Neural cell (in vitro differentiated cells): ENCODE data around the gene HDGFL3. TPM values are rescaled to one million over a fixed set of nuclear protein-coding genes. Genes with fewer than 3 reads are reported as not detected.

Source experiments
- H2AFZ ChIP-seq: fragments of 200-600, 300-800 bp; sonication (generic), shearing (Covaris generic); 2 replicates; pipeline ENCODE4 v1.6.0; 2014; ENCODE audit warnings: low read depth, mild to moderate bottlenecking, antibody characterized with exemption, low read length, moderate library complexity
- H3F3A ChIP-seq: fragments of 200-600 bp; shearing (Covaris generic); 2 replicates; pipeline ENCODE4 v1.6.1; 2016; ENCODE audit warnings: mild to moderate bottlenecking, moderate library complexity, mixed read lengths, antibody characterized with exemption, low read length; ENCODE audit not compliant: insufficient read depth, poor library complexity, severe bottlenecking
- H3K27ac ChIP-seq: fragments of 200-600, 300-800 bp; sonication (generic), shearing (Covaris generic); 2 replicates; pipeline ENCODE4 v1.5.1; 2014; ENCODE audit warnings: mild to moderate bottlenecking, low read length, moderate library complexity
- H3K27me3 ChIP-seq: fragments of 300-800, 200-600 bp; sonication (generic), shearing (Covaris generic); 2 replicates; pipeline ENCODE4 v1.6.0; 2014; ENCODE audit warnings: mild to moderate bottlenecking, low read depth, low read length, moderate library complexity; ENCODE audit not compliant: insufficient read depth
- H3K36me3 ChIP-seq: fragments of 300-800, 200-600 bp; sonication (generic), shearing (Covaris generic); 2 replicates; pipeline ENCODE4 v1.5.1; 2014; ENCODE audit warnings: mild to moderate bottlenecking, antibody characterized with exemption, low read length, moderate library complexity; ENCODE audit not compliant: insufficient read depth
- H3K4me2 ChIP-seq: fragments of 300-800, 200-600 bp; sonication (generic), shearing (Covaris generic); 2 replicates; pipeline ENCODE4 v1.6.0; 2014; ENCODE audit warnings: mild to moderate bottlenecking, low read length
- H3K4me3 ChIP-seq: fragments of 300-800, 200-600 bp; sonication (generic), shearing (Covaris generic); 2 replicates; pipeline ENCODE4 v1.5.1; 2014; ENCODE audit warnings: mild to moderate bottlenecking, low read length, moderate library complexity
- H3K79me2 ChIP-seq: fragments of 200-600 bp; shearing (Covaris generic); replicated peaks from 2 replicates; pipeline ENCODE4 v1.6.0; 2014; ENCODE audit warnings: mild to moderate bottlenecking, low read length, moderate library complexity; ENCODE audit not compliant: insufficient read depth
- H3K9ac ChIP-seq: fragments of 300-800, 200-600 bp; sonication (generic), shearing (Covaris generic); 2 replicates; pipeline ENCODE4 v1.6.1; 2016; ENCODE audit warnings: mild to moderate bottlenecking, low read length, mixed read lengths
- H3K9me2 ChIP-seq: fragments of 200-600 bp; shearing (Covaris generic); 2 replicates; pipeline ENCODE4 v1.6.1; 2016; ENCODE audit warnings: mild to moderate bottlenecking, low read length, mixed read lengths; ENCODE audit not compliant: insufficient read depth
- H3K9me3 ChIP-seq: fragments of 200-600, 300-800 bp; sonication (generic), shearing (Covaris generic); 2 replicates; pipeline ENCODE4 v1.6.1; 2016; ENCODE audit warnings: mild to moderate bottlenecking, mixed run types, low read length, moderate library complexity, mixed read lengths
- H4K20me1 ChIP-seq: fragments of 200-600 bp; shearing (Covaris generic); 2 replicates; pipeline ENCODE4 v1.6.1; 2016; ENCODE audit warnings: mild to moderate bottlenecking, mixed run types; ENCODE audit not compliant: insufficient read depth
- EP300 ChIP-seq: fragments of 450-650 bp; conservative IDR thresholded peaks from 2 replicates; pipeline ENCODE4 v1.6.1; 2014; ENCODE audit warnings: antibody characterized with exemption, mild to moderate bottlenecking, moderate library complexity; ENCODE audit not compliant: poor library complexity, severe bottlenecking
- EZH2 ChIP-seq: fragments of 200-600, 300-800 bp; shearing (Covaris generic), sonication (generic); IDR thresholded peaks from 2 replicates; pipeline ENCODE4 v1.6.1; 2014; ENCODE audit warnings: antibody characterized with exemption, low read length, borderline replicate concordance, mild to moderate bottlenecking; ENCODE audit not compliant: insufficient read depth, poor library complexity, severe bottlenecking
- MXI1 ChIP-seq: fragments of 450-650 bp; conservative IDR thresholded peaks from 2 replicates; pipeline ENCODE4 v1.6.1; 2014; ENCODE audit warnings: antibody characterized with exemption, mild to moderate bottlenecking; ENCODE audit not compliant: poor library complexity, severe bottlenecking
- POLR2AphosphoS5 ChIP-seq: IDR thresholded peaks from 2 replicates; pipeline ENCODE4 v1.6.1; 2012
- RAD21 ChIP-seq: fragments of 450-650 bp; conservative IDR thresholded peaks from 2 replicates; pipeline ENCODE4 v1.6.1; 2014; ENCODE audit warnings: antibody characterized with exemption, mild to moderate bottlenecking, moderate library complexity
- SMC3 ChIP-seq: fragments of 450-650 bp; conservative IDR thresholded peaks from 2 replicates; pipeline ENCODE4 v1.6.1; 2014; ENCODE audit warnings: antibody characterized with exemption, mild to moderate bottlenecking, moderate library complexity; ENCODE audit not compliant: poor library complexity
- TAF1 ChIP-seq: IDR thresholded peaks from 2 replicates; pipeline ENCODE4 v1.6.1; 2012; ENCODE audit warnings: low read depth
- polyA plus RNA-seq: library from polyadenylated mRNA; depleted of rRNA; stranded (reverse); fragments of >200 nt; gene quantifications from 2 replicates; pipeline ENCODE4 v1.2.3, GENCODE V29; 2014
- TF ChIP-seq, protein P1 (sequence below): IDR thresholded peaks from 2 replicates; pipeline ENCODE4 v1.6.1; 2012; ENCODE audit warnings: borderline replicate concordance
- TF ChIP-seq, protein P2 (sequence below): fragments of 450-650 bp; IDR thresholded peaks from 2 replicates; pipeline ENCODE4 v1.5.1; 2014; ENCODE audit warnings: antibody characterized with exemption, mild to moderate bottlenecking, moderate library complexity; ENCODE audit not compliant: poor library complexity, severe bottlenecking

HDGFL3 gene
- polyA plus RNA-seq, 1 donor from 2014 or later: 339 TPM

DNA sequence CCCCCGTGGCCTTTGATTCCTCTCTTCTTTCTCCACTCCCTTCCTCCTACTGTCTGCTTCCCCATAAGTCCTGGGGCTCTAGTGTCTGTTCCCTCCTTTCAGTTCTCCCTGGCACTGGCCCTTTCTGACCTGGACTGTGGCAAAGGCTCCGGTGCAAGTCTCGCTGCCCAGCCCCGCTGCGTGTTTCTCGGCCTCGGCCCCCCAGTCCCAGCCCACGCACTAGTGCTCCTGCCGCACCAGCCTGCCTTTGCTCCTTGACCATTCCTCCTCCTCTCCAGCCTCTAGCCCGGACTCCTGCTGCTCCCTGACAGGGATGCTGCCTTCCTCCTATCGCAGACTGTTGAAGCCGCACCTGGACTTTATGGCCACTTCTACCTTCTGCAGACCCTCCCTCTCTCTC is 98.1 kb downstream of the HDGFL3 start:
- H4K20me1 ChIP-seq: no peaks in the 10 kb centered on the region
- no peak overlapping the region for H3K9ac ChIP-seq
- no peak overlapping the region for H2AFZ ChIP-seq
- H3K79me2 ChIP-seq: no peaks in the 10 kb centered on the region
- H3K4me3 ChIP-seq: no peak overlapping the region
- H3F3A ChIP-seq: no peaks in the 10 kb centered on the region
- H3K4me2 ChIP-seq: no peak overlapping the region
- peaks cover 25% of the 10 kb centered on the region for H3K27me3 ChIP-seq
- H3K9me3 ChIP-seq: no peaks in the 10 kb centered on the region
- H3K27ac ChIP-seq: no peak overlapping the region
- no peaks in the 10 kb centered on the region for H3K9me2 ChIP-seq
- no peak for TF ChIP-seq EP300
- no peak for TF ChIP-seq TAF1
- TF ChIP-seq MXI1: no peak
- TF ChIP-seq, protein P1, sequence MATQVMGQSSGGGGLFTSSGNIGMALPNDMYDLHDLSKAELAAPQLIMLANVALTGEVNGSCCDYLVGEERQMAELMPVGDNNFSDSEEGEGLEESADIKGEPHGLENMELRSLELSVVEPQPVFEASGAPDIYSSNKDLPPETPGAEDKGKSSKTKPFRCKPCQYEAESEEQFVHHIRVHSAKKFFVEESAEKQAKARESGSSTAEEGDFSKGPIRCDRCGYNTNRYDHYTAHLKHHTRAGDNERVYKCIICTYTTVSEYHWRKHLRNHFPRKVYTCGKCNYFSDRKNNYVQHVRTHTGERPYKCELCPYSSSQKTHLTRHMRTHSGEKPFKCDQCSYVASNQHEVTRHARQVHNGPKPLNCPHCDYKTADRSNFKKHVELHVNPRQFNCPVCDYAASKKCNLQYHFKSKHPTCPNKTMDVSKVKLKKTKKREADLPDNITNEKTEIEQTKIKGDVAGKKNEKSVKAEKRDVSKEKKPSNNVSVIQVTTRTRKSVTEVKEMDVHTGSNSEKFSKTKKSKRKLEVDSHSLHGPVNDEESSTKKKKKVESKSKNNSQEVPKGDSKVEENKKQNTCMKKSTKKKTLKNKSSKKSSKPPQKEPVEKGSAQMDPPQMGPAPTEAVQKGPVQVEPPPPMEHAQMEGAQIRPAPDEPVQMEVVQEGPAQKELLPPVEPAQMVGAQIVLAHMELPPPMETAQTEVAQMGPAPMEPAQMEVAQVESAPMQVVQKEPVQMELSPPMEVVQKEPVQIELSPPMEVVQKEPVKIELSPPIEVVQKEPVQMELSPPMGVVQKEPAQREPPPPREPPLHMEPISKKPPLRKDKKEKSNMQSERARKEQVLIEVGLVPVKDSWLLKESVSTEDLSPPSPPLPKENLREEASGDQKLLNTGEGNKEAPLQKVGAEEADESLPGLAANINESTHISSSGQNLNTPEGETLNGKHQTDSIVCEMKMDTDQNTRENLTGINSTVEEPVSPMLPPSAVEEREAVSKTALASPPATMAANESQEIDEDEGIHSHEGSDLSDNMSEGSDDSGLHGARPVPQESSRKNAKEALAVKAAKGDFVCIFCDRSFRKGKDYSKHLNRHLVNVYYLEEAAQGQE: no peak
- TF ChIP-seq RAD21: no peak
- TF ChIP-seq SMC3: no peak
- TF ChIP-seq EZH2: no peak
- no peak for TF ChIP-seq POLR2AphosphoS5
- TF ChIP-seq, protein P2, sequence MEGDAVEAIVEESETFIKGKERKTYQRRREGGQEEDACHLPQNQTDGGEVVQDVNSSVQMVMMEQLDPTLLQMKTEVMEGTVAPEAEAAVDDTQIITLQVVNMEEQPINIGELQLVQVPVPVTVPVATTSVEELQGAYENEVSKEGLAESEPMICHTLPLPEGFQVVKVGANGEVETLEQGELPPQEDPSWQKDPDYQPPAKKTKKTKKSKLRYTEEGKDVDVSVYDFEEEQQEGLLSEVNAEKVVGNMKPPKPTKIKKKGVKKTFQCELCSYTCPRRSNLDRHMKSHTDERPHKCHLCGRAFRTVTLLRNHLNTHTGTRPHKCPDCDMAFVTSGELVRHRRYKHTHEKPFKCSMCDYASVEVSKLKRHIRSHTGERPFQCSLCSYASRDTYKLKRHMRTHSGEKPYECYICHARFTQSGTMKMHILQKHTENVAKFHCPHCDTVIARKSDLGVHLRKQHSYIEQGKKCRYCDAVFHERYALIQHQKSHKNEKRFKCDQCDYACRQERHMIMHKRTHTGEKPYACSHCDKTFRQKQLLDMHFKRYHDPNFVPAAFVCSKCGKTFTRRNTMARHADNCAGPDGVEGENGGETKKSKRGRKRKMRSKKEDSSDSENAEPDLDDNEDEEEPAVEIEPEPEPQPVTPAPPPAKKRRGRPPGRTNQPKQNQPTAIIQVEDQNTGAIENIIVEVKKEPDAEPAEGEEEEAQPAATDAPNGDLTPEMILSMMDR: no peak
- peaks cover 5% of the 10 kb centered on the region for H3K36me3 ChIP-seq

DNA sequence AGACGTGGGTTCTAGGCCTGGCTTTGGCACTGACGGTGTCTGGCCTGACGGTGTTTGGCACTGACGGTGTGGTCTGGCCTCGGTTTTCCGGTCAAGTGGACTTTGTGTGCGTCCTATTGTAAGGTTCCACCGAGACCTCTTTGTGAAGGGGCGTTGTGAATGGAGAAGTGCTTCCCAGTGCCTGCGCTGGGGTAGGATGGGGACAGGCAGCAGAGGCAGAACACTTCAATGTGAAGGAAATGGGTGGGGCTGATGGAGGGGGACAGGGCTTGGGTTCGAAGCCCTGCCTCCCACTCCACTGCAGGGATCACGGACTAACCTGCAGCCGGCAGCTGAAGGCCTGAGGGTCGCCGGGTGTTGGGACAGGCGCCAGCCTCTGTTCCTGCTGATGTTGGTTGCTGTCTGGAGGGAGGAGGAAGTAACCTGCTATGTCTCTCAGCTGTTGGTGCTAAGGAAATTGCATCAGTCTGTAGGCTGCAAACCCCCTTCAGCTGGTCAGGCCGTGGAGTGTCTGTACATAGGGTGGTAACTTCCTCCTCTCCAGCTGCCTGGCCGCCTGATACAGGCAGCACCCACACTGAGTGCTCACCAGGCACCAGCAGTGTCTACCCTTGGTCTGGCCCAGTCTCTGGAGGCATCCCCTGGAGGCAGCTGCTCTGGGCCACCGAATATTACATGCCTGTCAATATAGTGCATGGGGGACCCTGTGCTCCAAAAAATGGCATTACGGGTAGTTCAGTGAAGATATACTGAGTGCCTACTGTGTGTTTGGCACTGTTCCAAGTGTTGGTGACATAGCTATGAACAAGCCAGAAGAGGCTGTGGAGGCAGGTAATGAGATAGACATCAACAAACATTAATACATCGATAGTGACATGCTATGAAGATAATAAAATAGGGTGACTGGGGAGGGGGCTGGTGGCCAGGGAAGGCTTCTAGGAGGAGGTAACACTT is 99.1 kb downstream of the HDGFL3 start:
- TF ChIP-seq EP300 (no peak), SMC3 (no peak), MXI1 (no peak), TAF1 (no peak)
- TF ChIP-seq, protein P1: no peak
- Histone ChIP-seq H3K27me3 (peaks cover 25% of the 10 kb centered on the region), H2AFZ (no peak overlapping the region), H3K9me2 (no peaks in the 10 kb centered on the region), H3F3A (no peaks in the 10 kb centered on the region), H3K4me3 (no peak overlapping the region), H4K20me1 (no peaks in the 10 kb centered on the region), H3K9me3 (no peaks in the 10 kb centered on the region), H3K4me2 (no peak overlapping the region), H3K79me2 (no peaks in the 10 kb centered on the region), H3K9ac (no peak overlapping the region), H3K27ac (no peak overlapping the region), H3K36me3 (peaks cover 5% of the 10 kb centered on the region)
